Middle frontal gyrus (tissue), 1 donor: ENCODE data around the gene MUC4.
"Not testable (repeated sequence)": the region's sequence is repeated elsewhere in the genome, so short reads cannot be mapped to it uniquely, and the experiment has no call there.

ENCODE experiments used
- DNase-seq: peaks from one replicate; pipeline ENCODE4 v3.0.0-alpha.2; 2015; ENCODE audit warnings: low spot score; ENCODE audit errors: extremely low spot score

Gene MUC4

DNA sequence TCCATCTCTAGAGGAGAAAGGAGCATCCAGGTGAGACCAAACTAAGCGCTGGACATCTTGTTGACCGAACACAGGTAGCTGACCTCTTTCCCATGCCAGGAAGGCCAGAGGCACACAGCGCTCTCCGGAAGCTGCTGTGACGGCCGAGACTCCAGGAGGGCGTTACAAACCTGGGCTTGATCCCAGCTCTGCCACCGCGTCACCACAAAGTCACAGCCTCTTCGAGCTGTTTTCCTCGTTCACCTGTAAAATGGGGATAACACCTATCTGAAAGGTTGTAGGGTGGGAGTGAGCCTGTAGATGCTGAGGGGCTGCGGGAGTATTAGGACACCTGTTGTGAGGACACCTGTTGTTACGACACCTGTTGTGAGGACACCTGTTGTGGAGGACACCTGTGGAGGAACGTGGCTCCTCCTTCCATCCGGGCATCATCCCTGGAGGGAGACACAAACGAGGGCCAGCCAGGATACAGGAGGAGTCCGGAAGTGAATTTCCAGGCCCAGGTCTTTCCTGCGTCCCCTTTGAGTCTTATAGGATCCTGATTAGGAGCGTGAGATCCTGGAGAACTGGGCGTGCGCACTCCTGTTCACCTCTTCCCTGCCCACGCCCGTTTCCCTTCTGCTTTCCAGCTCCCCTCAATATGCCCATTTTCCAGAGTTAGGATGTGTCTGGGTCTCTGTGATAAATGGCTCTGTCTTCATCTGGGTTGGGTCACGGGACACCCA lies 2.3 kb upstream of the MUC4 start:
- no peak for DNase-seq

GRCh38 chr3:195812366-195812765 lies 637 bp upstream of the MUC4 start:
- DNase-seq: no peak

- DNase-seq: no peak
Measured at GRCh38 chr3:195810455-195810845, 1.3 kb downstream of the MUC4 start.

- DNase-seq: no peak
Measured at GRCh38 chr3:195809796-195810454, 1.8 kb downstream of the MUC4 start.

GRCh38 chr3:195809291-195809785 lies 2.4 kb downstream of the MUC4 start:
- DNase-seq: no peak

GRCh38 chr3:195808741-195809290 lies 2.9 kb downstream of the MUC4 start:
- DNase-seq: no peak

DNA sequence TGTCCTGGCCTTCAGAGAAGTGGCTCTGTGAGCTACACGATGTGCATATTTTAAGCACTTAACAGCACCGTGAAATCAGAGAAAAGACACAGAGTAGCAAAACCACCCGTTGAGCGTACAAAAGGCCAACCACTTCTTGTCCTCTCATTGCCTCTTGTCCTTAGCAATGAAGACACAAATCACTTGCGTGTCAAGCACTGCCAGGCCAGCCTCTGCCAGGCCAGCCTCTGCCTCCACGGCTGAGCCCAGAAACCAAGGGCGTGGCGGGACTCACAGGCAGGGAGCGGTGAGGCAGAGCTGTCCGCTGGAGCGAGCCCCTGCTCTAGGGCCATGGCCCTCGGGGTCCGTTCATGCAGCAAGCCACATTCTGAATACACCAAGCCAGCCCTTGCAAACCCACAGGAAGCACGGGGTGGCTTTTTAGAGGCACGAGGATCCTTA lies 4.0 kb downstream of the MUC4 start:
- no peak for DNase-seq

GRCh38 chr3:195806916-195807231 lies 4.9 kb downstream of the MUC4 start:
- no peak for DNase-seq

DNA sequence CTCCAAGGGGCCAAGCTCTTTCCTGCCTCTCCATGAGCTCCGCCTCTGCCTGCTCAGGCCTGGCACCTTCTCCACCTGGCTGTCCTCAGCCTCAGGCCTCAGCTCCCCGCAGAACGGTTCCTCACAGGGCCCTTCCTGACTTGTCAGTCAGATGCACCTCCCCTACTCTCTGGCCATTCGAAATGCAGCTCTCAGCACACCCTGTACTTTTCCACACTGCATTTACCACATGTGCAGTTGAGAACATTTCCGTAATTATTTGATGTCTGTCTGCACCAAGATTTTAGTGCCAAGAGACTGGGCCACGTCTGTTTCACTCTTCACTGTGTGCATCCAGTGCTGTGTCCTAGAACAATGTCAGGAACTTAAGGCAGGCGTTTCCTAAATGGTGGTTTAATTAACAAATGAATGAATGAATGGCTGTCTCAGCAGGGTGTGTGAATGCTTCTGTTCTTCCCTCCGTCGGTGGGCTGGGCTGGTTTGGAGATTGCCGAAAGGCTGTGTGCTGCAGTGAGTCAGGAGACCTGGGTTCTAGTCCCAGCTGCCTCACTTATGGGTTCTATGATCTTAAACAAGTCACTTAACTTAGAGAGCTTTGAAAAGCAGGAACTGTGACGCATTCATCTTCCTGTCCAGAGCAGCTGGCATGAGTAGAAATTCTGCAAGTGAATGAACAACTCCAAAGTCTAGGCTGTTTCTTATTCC lies 5.4 kb downstream of the MUC4 start:
- no peak for DNase-seq

- not testable (repeated sequence) for DNase-seq
Measured at GRCh38 chr3:195805588-195805987, 6.1 kb downstream of the MUC4 start.

GRCh38 chr3:195805181-195805580 lies 6.5 kb downstream of the MUC4 start:
- DNase-seq: no peak

DNA sequence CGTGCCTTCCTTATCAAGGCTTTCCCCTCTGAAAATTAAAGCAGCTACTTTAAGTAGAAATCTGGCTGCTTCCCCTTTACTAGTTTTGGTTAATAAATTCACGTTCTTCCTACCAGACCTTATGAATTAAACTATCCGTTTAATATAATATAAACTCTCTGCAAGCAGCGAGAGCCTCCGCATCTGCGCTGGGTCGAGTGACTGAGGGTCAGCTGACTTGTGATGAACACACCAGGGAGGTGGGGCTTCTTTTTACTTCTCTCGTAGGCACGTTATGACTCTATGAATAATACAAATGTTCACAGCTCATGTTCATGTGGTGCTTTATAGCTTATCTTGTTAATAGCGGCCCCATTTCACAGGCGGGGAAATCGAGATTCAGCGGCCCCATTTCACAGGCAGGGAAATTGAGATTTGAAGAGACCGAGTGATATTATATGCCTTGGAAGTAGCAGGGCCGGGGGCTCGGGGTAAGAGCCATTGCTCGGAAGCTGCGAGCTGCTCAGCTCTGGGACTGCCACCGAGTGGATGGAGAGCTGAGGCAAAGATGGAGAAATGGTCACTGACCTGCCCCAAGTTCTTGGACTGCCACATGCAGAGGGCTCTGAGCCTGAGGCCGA lies 8.3 kb downstream of the MUC4 start:
- DNase-seq: no peak

DNA sequence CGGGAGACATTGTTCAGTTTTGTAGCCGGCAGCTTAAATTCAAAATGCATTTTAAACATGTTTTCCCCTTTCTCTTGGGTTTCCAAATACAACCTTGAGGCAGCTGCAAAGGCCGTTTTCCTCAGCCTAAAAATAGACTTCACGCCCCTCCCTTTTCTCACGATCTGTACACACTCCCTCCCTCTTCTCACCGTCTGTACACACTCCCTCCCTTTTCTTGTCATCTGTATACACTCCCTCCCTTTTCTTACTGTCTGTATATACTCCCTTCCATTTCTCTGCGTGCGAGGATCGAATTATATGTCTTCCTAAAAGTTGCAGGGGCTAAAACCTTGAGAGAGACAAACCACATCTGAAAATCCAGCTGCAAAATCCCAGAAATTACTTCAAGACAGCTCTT lies 8.9 kb downstream of the MUC4 start:
- no peak for DNase-seq

DNA sequence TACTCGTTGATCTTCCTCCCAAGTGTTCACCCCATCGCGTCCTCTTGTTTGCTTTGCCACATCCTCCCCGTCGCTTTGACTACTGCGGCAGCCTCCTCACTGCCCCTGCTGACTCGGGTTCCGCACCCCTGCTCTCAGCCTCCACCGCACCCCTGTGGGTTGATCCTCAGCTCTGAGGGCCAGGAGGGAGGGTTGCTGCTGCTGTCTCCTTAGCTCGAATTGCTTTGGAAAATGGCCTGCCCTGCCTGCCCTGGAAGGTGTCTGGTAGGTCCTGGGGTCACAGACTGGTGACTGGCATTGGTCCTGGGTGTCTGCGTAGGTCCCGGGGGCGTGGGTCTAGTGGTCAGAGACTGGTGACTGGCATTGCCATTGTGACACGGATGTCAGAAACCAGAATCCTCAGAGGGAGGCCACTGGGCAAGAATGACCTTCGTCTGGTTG lies 9.4 kb downstream of the MUC4 start:
- DNase-seq: no peak

DNA sequence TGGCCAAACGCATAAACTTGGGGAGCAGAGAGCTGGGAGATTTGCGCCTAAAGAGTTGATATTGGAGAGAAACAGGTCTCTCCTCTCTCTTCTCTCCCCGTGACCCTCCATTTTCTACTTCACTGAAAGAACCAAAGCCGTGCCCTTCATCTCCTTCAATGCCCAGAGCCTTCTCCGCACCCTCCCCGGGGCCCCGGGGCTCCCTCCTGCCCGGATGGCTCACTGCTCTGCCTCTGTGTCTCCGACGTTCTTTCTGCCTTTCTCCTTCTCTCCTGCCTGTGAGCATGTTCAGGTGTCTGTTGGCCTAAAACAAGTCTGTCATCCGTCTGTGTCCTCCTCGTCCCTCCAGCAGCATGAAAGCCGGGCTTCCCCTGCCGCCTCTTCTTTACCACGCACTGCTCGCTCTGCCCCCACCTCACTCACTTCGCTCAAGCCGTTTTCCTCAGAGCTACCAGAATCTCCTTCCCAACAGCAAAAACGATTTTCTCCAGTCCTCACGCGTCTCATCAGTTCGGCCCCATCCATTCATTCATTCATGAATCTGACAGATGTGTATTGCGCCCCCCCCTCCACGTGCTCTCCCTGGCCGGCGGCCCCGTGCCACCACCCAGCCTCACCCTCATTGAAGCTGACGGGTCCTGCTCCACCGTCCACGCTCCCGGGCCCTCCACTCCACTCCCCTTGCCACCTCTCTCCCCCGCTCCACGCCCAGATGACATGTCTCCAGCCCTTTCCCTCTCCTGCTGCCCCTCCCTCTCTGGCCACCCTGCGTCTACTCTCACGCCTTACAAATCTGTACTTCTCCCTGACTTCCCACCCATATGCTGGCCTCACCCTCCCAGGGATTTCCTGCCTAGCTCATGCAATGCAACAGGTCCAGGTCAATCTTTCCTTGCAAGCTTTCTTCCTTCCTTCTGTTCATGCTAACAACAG lies 10.2 kb downstream of the MUC4 start:
- no peak for DNase-seq

- no peak for DNase-seq
Measured at GRCh38 chr3:195800240-195800639, 11.5 kb downstream of the MUC4 start.

DNA sequence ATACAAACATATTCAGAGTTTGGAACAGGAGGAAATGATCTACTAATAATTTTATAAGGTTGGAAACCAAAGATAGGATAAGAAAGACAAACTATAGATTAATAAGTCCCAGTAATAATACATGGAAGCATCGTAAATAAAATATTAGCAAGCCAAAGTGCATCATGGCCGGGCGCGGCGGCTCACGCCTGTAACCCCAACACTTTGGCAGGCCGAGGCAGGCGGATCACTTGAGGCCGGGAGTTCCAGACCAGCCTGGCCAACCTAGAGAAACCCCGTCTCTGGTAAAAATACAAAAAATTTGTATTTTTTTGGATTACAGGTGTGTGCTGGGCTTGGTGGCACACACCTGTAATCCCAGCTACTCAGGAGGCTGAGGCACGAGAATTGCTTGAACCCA lies 14.9 kb downstream of the MUC4 start:
- DNase-seq: no peak

DNA sequence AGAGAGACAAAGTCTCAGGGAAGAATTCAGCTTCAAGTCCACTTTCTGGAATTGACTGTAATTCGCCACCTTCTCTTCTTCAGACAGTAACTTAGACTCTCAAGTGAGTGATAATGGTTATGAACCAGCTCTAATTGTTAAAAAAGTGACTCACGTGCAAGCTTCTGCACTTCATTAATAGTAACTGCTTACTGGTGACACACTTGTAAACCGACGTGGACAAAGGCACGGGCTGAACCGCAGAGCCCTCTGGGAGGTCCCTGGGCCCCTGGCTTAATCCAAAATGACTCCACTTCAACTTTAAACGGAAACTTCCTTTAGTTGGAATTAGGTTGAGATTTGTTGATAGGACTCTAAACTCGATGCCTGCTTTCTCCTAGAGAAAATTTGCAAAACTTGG lies 17.0 kb downstream of the MUC4 start:
- no peak for DNase-seq

DNA sequence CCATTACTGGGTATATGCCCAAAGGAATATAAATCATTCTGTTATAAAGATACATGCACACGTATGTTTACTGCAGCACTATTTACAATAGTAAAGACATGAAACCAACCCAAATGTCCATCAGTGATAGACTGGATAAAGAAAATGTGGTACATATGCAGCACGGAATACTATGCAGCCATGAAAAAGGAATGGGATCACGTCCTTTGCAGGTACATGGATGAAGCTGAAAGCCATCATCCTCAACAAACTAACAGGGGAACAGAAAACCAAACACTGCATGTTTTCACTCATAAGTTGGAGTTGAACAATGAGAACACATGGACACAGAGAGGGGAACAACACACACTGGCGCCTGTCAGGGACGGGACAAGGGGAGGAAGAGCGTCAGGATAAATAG lies 19.1 kb downstream of the MUC4 start:
- not testable (repeated sequence) for DNase-seq

GRCh38 chr3:195790901-195791300 lies 20.8 kb downstream of the MUC4 start:
- no peak for DNase-seq
